GM12872 (cell line): Measurements from ENCODE around the gene PHACTR2.

Source experiments
- TF ChIP-seq, protein P1 (sequence below): IDR thresholded peaks from 3 replicates; pipeline ENCODE4 v1.5.1; 2011; ENCODE audit warnings: low read depth, mild to moderate bottlenecking, low read length, moderate library complexity; ENCODE audit not compliant: insufficient read depth

The PHACTR2 gene

DNA sequence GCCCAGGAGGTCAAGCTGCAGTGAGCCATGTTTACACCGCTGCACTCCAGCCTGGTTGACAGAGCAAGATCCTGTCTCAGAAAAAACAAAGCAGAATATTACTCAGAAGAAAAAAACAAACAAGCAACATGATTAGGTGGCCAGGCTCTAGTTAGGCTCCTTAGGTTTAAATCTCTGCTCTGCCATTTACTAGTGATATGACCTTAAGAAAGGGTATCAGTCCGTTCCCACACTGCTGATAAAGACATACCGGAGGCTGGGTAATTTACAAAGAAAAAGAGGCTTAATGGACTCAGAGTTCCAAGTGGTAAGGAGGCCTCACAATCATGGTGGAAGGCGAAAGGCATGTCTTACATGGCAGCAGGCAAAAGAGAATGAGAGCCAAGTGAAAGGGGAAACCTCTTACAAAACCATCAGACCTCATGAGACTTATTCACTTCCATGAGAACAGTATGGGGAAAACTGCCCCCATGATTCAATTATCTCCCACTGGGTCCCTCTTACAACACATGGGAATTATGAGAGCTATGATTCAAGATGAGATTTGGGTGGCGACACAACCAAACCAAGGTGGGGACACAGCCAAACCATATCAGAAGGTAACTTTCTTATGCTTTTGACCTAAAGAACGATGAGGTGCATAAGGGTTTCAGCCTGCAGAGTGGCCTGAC lies 163.0 kb downstream of the PHACTR2 start:
- TF ChIP-seq, protein P1, sequence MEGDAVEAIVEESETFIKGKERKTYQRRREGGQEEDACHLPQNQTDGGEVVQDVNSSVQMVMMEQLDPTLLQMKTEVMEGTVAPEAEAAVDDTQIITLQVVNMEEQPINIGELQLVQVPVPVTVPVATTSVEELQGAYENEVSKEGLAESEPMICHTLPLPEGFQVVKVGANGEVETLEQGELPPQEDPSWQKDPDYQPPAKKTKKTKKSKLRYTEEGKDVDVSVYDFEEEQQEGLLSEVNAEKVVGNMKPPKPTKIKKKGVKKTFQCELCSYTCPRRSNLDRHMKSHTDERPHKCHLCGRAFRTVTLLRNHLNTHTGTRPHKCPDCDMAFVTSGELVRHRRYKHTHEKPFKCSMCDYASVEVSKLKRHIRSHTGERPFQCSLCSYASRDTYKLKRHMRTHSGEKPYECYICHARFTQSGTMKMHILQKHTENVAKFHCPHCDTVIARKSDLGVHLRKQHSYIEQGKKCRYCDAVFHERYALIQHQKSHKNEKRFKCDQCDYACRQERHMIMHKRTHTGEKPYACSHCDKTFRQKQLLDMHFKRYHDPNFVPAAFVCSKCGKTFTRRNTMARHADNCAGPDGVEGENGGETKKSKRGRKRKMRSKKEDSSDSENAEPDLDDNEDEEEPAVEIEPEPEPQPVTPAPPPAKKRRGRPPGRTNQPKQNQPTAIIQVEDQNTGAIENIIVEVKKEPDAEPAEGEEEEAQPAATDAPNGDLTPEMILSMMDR: no peak

DNA sequence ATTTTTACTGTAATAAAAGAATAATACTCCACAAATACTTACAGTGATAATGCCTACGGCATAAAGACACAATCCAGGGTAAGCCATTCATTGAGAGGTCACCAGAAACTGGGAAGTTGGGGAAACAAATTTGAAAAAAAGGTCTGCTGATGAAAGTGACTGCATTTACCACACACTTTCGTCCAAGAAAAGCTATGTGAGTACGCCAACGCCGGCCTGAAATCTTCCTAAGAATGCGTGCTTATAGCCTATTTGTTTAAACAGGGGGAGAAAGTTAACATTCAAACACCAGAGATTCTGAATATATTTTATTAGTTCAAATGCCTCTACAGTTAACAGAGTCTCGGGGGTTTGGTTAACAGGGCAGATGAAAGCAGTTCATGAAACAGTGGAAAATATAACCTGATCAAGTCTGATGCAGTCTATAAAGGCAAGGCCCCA lies 164.7 kb downstream of the PHACTR2 start:
- TF ChIP-seq, protein P1: no peak

DNA sequence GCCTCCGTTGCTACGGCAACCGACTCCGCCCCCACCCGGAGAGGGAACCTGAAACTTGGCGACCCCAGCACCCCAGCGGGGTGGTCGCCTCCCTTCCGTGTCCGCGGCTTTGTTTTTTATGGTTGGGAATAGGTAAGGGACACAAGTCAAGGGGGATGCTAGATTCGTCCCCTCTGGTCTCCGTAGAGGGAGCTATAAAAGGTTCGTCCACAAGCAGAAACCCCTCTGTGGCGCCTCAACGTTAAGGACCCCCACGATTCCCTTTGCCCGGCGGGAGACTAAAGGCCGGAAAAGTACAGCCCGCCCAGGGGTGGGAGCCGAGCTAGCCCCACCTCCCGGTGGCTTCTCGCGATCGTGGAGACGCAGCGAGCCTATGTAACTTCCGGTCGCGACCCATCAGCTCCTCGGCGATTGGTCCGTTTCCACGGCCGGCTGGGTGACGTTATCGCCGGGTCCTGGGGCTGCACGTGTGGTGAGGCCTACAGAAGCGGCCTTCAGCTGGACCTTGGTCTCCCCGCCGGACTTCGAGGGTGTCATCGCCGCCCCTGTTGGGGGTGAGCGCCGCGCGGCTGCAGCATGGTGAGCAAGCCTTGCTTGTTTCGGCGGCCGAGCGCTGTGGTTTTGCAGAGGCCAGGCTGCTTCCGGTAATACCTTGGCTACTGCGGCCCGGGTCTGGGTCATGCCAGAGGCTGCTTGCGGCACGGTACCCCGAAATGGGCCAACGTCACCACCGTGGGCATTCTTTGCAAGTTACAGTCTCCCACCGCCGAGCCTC lies 165.3 kb downstream of the PHACTR2 start, which contains the start of gene LTV1:
Gene LTV1, plus strand, starts transcription at position 437 of the 775 bp plus-strand sequence. Its CDS starts 140 bp downstream, at position 577.
- TF ChIP-seq, protein P1: no peak

DNA sequence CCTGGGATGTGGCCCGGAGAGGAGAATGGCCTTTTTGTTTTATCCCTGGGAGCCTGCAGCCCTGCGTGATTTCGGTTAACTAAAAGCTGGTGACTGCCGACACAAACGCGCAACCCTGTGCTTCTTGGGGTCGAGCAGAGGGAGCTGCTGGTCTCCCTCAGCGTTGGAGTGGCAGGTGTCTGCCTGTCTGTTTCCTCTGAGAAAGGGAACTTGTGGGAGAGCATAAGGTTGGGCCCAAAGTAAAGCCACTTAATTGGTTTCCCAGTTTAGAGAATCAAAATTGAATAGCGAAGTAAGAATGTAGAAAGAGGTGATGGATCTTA lies 165.9 kb downstream of the PHACTR2 start:
- TF ChIP-seq, protein P1: no peak

DNA sequence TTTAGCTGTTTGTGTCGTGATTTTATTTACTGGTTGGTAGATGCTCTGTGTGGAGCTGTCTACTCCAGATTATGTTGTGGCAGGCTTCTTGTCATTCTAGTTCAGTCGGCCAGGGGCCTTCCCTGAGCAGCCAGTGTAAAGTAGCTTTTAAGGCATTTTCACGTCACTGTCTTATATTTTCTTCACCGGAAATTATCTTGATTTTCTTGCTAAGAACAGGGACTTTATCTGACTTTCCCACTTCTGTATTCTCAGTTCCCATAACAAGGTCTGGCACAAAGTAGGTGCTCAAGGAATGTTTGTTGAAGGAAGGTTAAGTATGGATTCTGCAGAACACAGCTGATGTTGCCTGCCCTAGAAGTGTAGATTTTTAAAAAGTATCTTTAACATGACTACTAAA lies 166.2 kb downstream of the PHACTR2 start:
- TF ChIP-seq, protein P1: no peak

DNA sequence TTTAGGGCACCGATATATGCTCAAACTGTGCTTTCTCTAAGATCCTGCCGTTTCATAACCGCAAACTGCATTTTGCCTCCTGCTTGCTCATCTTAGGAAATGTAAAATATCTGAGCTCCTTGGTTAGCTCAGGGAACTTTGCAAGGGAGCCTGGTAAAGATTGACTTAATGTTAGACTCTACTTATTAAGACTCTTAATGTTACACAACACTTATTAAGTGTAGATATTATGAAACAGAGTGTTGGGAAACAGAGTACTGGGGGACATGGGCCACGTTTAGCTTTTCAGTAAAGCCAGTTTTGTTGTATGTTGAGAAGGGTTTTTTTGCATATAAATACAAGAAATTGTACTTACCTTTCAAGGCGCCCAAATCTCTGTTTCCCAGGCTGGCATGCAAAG lies 167.3 kb downstream of the PHACTR2 start:
- TF ChIP-seq, protein P1: no peak

DNA sequence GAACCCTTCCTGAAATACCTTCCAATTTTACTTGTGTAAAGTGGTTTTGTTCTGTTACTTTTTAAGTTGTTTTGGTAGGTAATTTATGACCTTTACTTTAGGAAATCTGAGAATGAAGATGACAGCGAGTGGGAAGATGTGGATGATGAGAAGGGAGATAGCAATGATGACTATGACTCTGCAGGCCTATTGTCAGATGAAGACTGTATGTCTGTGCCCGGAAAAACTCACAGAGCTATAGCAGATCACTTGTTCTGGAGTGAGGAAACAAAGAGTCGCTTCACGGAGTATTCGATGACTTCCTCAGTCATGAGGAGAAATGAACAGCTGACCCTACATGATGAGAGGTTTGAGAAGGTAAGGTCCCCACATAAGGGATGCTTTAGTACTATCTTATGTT lies 179.9 kb downstream of the PHACTR2 start:
- TF ChIP-seq, protein P1: no peak
